DND-41 (cell line): ENCODE results near the gene CKAP4.

Experiments
- EZH2 ChIP-seq: IDR thresholded peaks from 3 replicates; pipeline ENCODE4 v1.6.1; 2012; ENCODE audit warnings: borderline replicate concordance, low read depth, mild to moderate bottlenecking, moderate library complexity, low read length, inconsistent platforms; ENCODE audit not compliant: severe bottlenecking
- TF ChIP-seq, protein P1 (sequence below): IDR thresholded peaks from 2 replicates; pipeline ENCODE4 v1.5.1; 2012; ENCODE audit warnings: borderline replicate concordance, low read length, moderate library complexity, mild to moderate bottlenecking; ENCODE audit not compliant: poor library complexity, severe bottlenecking; ENCODE audit errors: extremely low read depth

GRCh38 chr12:106220536-106220935 is 27.3 kb downstream of the CKAP4 start:
- TF ChIP-seq, protein P1, sequence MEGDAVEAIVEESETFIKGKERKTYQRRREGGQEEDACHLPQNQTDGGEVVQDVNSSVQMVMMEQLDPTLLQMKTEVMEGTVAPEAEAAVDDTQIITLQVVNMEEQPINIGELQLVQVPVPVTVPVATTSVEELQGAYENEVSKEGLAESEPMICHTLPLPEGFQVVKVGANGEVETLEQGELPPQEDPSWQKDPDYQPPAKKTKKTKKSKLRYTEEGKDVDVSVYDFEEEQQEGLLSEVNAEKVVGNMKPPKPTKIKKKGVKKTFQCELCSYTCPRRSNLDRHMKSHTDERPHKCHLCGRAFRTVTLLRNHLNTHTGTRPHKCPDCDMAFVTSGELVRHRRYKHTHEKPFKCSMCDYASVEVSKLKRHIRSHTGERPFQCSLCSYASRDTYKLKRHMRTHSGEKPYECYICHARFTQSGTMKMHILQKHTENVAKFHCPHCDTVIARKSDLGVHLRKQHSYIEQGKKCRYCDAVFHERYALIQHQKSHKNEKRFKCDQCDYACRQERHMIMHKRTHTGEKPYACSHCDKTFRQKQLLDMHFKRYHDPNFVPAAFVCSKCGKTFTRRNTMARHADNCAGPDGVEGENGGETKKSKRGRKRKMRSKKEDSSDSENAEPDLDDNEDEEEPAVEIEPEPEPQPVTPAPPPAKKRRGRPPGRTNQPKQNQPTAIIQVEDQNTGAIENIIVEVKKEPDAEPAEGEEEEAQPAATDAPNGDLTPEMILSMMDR: no peak
- TF ChIP-seq EZH2: no peak
